Tibial nerve (tissue), 3 donors: ENCODE results near the gene RASAL2.

Source experiments
- EP300 ChIP-seq, 2 donors: sonication (generic); formaldehyde crosslinking; IDR thresholded peaks; one replicate each; pipeline ENCODE4 v1.6.1; 2017; ENCODE audit warnings: antibody characterized with exemption in 2 of 2, mild to moderate bottlenecking in 1 of 2
- POLR2A ChIP-seq, 2 donors: fragments of 450-650 bp; IDR thresholded peaks; one replicate each; pipeline ENCODE4 v1.6.1; 2017; ENCODE audit warnings: antibody characterized with exemption in 2 of 2, mild to moderate bottlenecking in 2 of 2, moderate library complexity in 2 of 2

- TF ChIP-seq POLR2A (IDR thresholded peaks at IDR 0.05) = no peak
- TF ChIP-seq EP300 (IDR thresholded peaks at IDR 0.05) = no peak
Measured at GRCh38 chr1:178174539-178174938, 80.6 kb downstream of the RASAL2 start.
